Placental pericyte (primary cell): ENCODE measurements around the gene DCDC2. TPM values are rescaled to one million over a fixed set of nuclear protein-coding genes. Genes with fewer than 3 reads are reported as not detected.

Experiments
- small RNA-seq: library from RNA; depleted of rRNA; stranded (forward); fragments of <200 nt; gene quantifications from one replicate; pipeline ENCODE3, GENCODE V24; 2012; ENCODE audit warnings: low replicate concordance
- total RNA-seq: library from RNA; depleted of rRNA; stranded (reverse); fragments of >200 nt; gene quantifications from 2 replicates; pipeline ENCODE4 v1.2.3, GENCODE V29; 2012

Gene DCDC2
- total RNA-seq, result under 0.01 and 0.14 TPM in 2 replicates

GRCh38 chr6:24357336-24358218 is at the start of gene DCDC2:
DCDC2 (minus strand) TSS chr6:24358059; CDS start chr6:24357750, 309 bp downstream.

DNA sequence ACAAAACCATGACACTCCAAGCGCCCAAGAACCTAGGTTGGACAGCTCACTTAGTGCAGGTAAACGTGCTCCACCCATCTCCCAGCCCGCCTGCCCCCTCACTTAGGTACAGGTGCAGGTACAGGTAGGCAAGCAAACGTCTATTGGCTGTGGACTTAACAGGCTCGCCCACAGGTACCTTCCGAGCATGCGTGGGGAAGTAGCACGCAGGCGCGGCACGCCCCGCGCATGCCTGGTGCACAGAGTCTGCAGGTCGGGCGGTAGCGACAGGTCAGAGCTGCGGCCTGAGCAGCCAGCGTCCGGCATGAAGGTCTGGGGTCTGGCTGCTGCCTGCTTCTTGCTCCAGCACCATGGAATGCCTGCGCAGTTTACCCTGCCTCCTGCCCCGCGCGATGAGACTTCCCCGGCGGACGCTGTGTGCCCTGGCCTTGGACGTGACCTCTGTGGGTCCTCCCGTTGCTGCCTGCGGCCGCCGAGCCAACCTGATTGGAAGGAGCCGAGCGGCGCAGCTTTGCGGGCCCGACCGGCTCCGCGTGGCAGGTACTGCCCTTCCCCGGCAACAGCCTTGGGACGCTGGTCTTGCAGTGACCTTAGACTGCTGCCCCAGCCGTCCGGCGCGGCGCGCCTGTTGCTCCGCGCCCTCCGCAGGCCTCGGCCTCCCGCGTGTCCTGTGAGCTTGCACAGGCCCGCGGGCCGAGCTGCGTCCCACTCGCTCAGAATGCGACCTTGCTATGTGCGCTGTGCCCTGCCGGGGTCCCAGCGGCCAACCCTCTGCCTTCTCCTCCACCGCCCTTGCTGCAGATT is 45.0 kb upstream of the DCDC2 start, which contains the start of gene MRS2:
Gene MRS2 (plus strand): TSS at position 240 of the 804 bp plus-strand sequence. CDS start 111 bp downstream, at position 351.

DNA sequence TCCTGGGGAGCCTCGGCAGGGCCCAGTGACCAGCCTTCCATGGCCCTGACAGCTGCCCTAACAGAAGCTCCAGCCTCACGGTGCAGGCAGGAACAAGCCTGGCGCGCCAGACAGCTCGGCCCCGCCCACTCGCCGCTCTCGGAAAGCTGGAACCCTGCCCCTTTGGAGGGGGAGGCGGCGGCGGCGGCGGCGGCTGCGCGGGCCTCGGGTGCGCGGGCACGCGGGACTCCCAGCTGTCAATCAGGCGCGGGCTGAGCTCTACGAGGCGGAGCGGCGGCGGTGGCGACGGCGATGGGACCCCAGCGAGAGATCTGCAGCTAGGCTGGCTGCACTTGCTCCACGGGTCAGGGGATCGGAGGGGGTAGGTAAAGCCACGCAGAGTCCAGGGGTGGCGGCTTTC is 231.9 kb downstream of the DCDC2 start, which contains the start of gene NRSN1:
Gene NRSN1 (plus strand): TSS at position 236 of the 400 bp plus-strand sequence. CDS start 8,113 bp downstream, outside the sequence.

Small RNAs within 50 kb of the gene (small RNA-seq; reads per million reads assigned to genes)
- gene RF00218, result 0.33 reads per million, percentile 3 among the genes with 10 or more reads in this experiment
- not detected for gene RNU6-391P

Other genes with a start within 250 kb of the DCDC2 start
- not detected in 2 replicates for gene NRSN1, start 231.8 kb downstream of the DCDC2 start, total RNA-seq
- 24.1 and 34.9 TPM in 2 replicates for gene MRS2, start 44.9 kb upstream of the DCDC2 start, total RNA-seq
- gene GPLD1, start 131.5 kb upstream of the DCDC2 start, total RNA-seq, result 0.14 and 0.22 TPM in 2 replicates
- 0.22 and 0.29 TPM in 2 replicates for gene ALDH5A1, start 136.9 kb upstream of the DCDC2 start, total RNA-seq